Measurements from ENCODE around the gene SLK. TPM values are rescaled to one million over a fixed set of nuclear protein-coding genes. Genes with fewer than 3 reads are reported as not detected.

Gene SLK
- 23.7 to 38.6 TPM (median 30.9 TPM) in 5 replicates for total RNA-seq (2022; extraction: Qiagen RNA extraction)

DNA sequence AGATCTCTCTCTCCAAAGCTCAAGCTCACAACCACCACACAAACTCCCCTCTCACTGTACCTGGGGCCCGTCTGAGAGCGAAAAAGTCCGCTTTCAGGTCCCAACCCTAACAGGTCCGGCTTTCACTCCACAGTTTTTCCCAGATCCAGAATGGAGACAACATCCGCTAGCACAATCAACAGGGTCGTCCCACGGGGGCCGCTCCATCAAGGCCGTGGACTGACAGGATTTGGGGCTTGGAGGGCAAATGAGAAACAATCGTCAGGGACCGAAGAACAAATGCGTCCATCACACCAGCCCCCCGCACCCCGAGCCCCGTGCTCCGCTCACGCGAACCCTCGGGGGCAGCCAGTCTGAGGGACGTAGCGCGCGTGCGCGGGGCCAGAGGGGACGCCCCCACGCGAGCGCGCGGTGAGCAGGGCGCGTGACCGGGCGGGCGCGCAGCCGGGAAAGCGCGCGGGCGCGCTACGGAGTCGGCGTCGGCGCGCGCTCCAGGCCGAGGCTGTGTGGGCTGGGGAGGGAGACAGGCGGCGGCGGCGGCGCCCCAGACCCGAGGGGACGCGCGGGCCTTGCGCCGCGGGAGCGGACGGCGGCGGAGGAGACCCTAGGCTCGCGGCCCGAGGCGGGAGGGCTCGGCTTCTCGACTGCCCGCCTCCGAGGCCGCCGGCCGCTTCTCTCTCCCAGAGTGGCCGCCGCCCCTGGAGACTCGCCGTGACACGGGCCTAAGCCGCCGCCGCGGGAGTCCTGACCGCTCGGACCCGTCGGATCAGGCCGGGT, at the start of gene SLK:
Gene SLK (plus strand): TSS at position 470 of the 777 bp plus-strand sequence. CDS start 606 bp downstream, outside the sequence.

DNA sequence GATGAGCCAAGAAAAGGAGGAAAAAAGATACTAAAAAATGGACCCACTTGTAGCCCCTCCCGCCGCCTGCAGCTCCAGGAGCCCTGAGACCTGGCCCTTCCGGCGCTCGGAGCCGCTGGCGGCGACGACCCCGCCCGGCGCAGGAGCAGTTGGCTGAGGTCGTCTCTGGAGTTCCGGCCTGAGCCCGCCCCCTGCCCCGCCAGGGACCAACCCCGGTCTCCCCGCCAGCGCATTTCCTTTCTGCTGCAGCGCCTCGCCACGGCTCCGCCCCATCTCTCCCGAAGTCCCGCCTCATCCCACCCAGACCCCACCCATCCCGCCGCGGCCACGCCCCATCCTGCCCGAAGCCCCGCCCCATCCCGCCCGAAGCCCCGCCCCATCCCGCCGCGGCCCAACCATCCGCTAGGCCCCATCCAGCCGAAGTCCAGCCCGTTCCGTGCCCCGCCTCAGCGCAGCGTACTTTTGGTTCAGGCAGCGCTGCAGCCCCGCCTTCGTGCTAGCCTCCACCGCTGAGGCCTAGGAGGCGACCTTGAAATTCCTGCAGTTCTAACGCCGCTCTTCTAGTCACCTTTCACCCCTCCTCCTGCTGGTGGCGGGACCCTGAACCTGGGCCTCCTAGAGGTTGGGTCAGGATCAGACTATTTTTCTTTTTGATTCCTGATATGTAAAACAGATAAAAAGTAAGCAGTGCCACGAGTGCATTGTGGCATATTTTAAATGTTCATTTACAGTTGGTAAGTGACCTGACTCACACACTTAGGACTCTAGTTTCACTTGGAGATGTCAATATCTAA, 48.7 kb upstream of the SLK start, which contains the start of gene STN1:
Gene STN1 (minus strand): TSS at position 132 of the 794 bp plus-strand sequence. CDS start 590 bp downstream, outside the sequence.

Other genes starting within 250 kb of the SLK start
- 0.78 to 1.1 TPM (median 1.1 TPM) in 5 replicates for gene SH3PXD2A, start 111.6 kb upstream of the SLK start, total RNA-seq (2022; extraction: Qiagen RNA extraction)
- gene STN1, start 49.0 kb upstream of the SLK start, total RNA-seq (2022; extraction: Qiagen RNA extraction): 19.7 to 21.3 TPM (median 20.5 TPM) in 5 replicates
- 1.7 to 2.4 TPM (median 2.2 TPM) in 5 replicates for gene COL17A1, start 118.7 kb downstream of the SLK start, total RNA-seq (2022; extraction: Qiagen RNA extraction)
- 13.4 to 18.3 TPM (median 14.7 TPM) in 5 replicates for gene SFR1, start 155.0 kb downstream of the SLK start, total RNA-seq (2022; extraction: Qiagen RNA extraction)

All from A549 treated with Hydrocortisone at 1 μM for 4 hours (cell line).